MCF 10A (cell line): ENCODE measurements around the gene UBAC2. TPM values are rescaled to one million over a fixed set of nuclear protein-coding genes. Genes with fewer than 3 reads are reported as not detected.

Experiments used
- BruUV-seq: library from RNA; stranded (reverse); fragments of 400-500 nt; replicated peaks from 2 replicates; lab custom pipeline; 2021; lab: Mats Ljungman, UMichigan
- CTCF ChIA-PET: fragments of 300-600 bp; sonication (Branson Sonifier 250); formaldehyde crosslinking; extraction: SDS; loops from one replicate; lab custom pipeline; 2021; ENCODE audit warnings: antibody characterized with exemption, inconsistent platforms; lab: Yijun Ruan, JAX
- POLR2A ChIA-PET: fragments of 300-600, 350-650 bp; sonication (Branson Sonifier 250); formaldehyde crosslinking; extraction: SDS; loops from one replicate; lab custom pipeline; 2020; ENCODE audit warnings: antibody characterized with exemption, inconsistent platforms; lab: Yijun Ruan, JAX
- DNase-seq: peaks from one replicate; pipeline ENCODE4 v3.0.0-alpha.2; 2018; ENCODE audit not compliant: unreplicated experiment
- H3K27ac Mint-ChIP-seq: one replicate; pipeline ENCODE4 v1.8.0; 2022; ENCODE audit warnings: mild to moderate bottlenecking, low read depth, mixed read lengths; ENCODE audit not compliant: unreplicated experiment
- H3K27me3 Mint-ChIP-seq: one replicate; pipeline ENCODE4 v1.8.0; 2022; ENCODE audit warnings: mixed read lengths; ENCODE audit not compliant: insufficient read depth, unreplicated experiment
- H3K36me3 Mint-ChIP-seq: one replicate; pipeline ENCODE4 v1.8.0; 2022; ENCODE audit warnings: mild to moderate bottlenecking, moderate library complexity, mixed read lengths; ENCODE audit not compliant: insufficient read depth, unreplicated experiment
- H3K4me1 Mint-ChIP-seq: one replicate; pipeline ENCODE4 v1.8.0; 2022; ENCODE audit warnings: mixed read lengths; ENCODE audit not compliant: insufficient read depth, unreplicated experiment
- H3K4me3 Mint-ChIP-seq: one replicate; pipeline ENCODE4 v1.8.0; 2022; ENCODE audit warnings: mild to moderate bottlenecking, moderate library complexity, mixed read lengths; ENCODE audit not compliant: unreplicated experiment
- H3K9me3 Mint-ChIP-seq: one replicate; pipeline ENCODE4 v1.8.0; 2022; ENCODE audit warnings: mixed read lengths; ENCODE audit not compliant: unreplicated experiment
- CTCF ChIP-seq: fragments of 200-600 bp; IDR thresholded peaks from one replicate; pipeline ENCODE4 v1.8.0; 2022; ENCODE audit warnings: antibody characterized with exemption, mild to moderate bottlenecking; ENCODE audit not compliant: unreplicated experiment
- intact Hi-C: fragments of 100-400 bp; cut with micrococcal nuclease; formaldehyde crosslinking; loops from 2 replicates; pipeline ENCODE4 v1.14.1; 2022
- total RNA-seq: library from RNA; stranded (reverse); gene quantifications from 2 replicates; pipeline ENCODE4 v1.2.3, GENCODE V29; 2022

The UBAC2 gene
- total RNA-seq, 1 experiment from 2014 or later, result 74.7 TPM

- H3K36me3 Mint-ChIP-seq, result peaks cover 28% of the 10 kb centered on the region
- intact Hi-C loops, result no loop called here
- no peak for TF ChIP-seq CTCF
- no peak for DNase-seq
- H3K4me3 Mint-ChIP-seq, result no peak overlapping the region
- no peaks in the 10 kb centered on the region for H3K9me3 Mint-ChIP-seq
- no peak overlapping the region for H3K27ac Mint-ChIP-seq
- no peaks in the 10 kb centered on the region for H3K27me3 Mint-ChIP-seq
- no peaks in the 10 kb centered on the region for H3K4me1 Mint-ChIP-seq
- BruUV-seq, result no TSS peak
- ChIA-PET POLR2A (interaction anchor here (0.6 kb wide), 1 partner anchor 22 kb away, joined by 3 read pairs; no protein-coding TSS in a partner anchor), CTCF (no interaction called here)
Observed at GRCh38 chr13:99374994-99375737, 174.5 kb downstream of the UBAC2 start.

- peaks cover 23% of the 10 kb centered on the region for H3K36me3 Mint-ChIP-seq
Observed at GRCh38 chr13:99375738-99376080, 175.1 kb downstream of the UBAC2 start.

GRCh38 chr13:99376132-99376531 is 175.5 kb downstream of the UBAC2 start:
- H3K9me3 Mint-ChIP-seq, result no peaks in the 10 kb centered on the region
- no peaks in the 10 kb centered on the region for H3K4me1 Mint-ChIP-seq
- no peak overlapping the region for H3K27ac Mint-ChIP-seq
- BruUV-seq, result no TSS peak
- H3K4me3 Mint-ChIP-seq, result no peak overlapping the region
- ChIA-PET POLR2A (interaction anchor here (0.6 to 1.2 kb wide), 2 partner anchors 13 to 26 kb away, joined by 3 read pairs; no protein-coding TSS in a partner anchor), CTCF (interaction anchor here (0.9 kb wide), 1 partner anchor 60 kb away, joined by 3 read pairs; no protein-coding TSS in a partner anchor)
- TF ChIP-seq CTCF, result no peak
- no peak for DNase-seq
- H3K27me3 Mint-ChIP-seq, result no peaks in the 10 kb centered on the region
- intact Hi-C loops, result no loop called here
- H3K36me3 Mint-ChIP-seq, result peaks cover 24% of the 10 kb centered on the region

More at GRCh38 chr13:99375738-99376080, 175.1 kb downstream of the UBAC2 start:
- intact Hi-C loops, result no loop called here
- H3K4me1 Mint-ChIP-seq, result no peaks in the 10 kb centered on the region
- DNase-seq, result no peak
- no peak overlapping the region for H3K27ac Mint-ChIP-seq
- CTCF ChIA-PET, result no interaction called here
- no peak overlapping the region for H3K4me3 Mint-ChIP-seq
- POLR2A ChIA-PET, result interaction anchor here (0.6 to 1.2 kb wide), 3 partner anchors 13 to 26 kb away, joined by 3 read pairs; no protein-coding TSS in a partner anchor
- no peaks in the 10 kb centered on the region for H3K27me3 Mint-ChIP-seq
- BruUV-seq, result no TSS peak
- TF ChIP-seq CTCF, result no peak
- no peaks in the 10 kb centered on the region for H3K9me3 Mint-ChIP-seq

GRCh38 chr13:99376924-99377323 is 176.3 kb downstream of the UBAC2 start:
- Mint-ChIP-seq H3K4me3 (no peak overlapping the region), H3K9me3 (no peaks in the 10 kb centered on the region), H3K4me1 (peaks cover 3% of the 10 kb centered on the region), H3K27me3 (no peaks in the 10 kb centered on the region), H3K36me3 (peaks cover 26% of the 10 kb centered on the region), H3K27ac (no peak overlapping the region)
- intact Hi-C loops, result no loop called here
- no peak for TF ChIP-seq CTCF
- DNase-seq, result no peak
- ChIA-PET CTCF (interaction anchor here (0.6 to 0.9 kb wide), 2 partner anchors 11 to 60 kb away, joined by 3 to 4 read pairs; no protein-coding TSS in a partner anchor), POLR2A (interaction anchor here (1.2 kb wide), 1 partner anchor 25 kb away, joined by 3 read pairs; no protein-coding TSS in a partner anchor)
- BruUV-seq, result no TSS peak
